ENCODE data around the gene ARG1. TPM values are rescaled to one million over a fixed set of nuclear protein-coding genes. Genes with fewer than 3 reads are reported as not detected.

ARG1 gene
- not detected in 2 replicates for total RNA-seq

GRCh38 chr6:131572686-131573415 is at the start of gene ARG1:
Gene ARG1, plus strand, starts transcription at chr6:131573226. Its CDS starts 57 bp downstream, at chr6:131573283.

DNA sequence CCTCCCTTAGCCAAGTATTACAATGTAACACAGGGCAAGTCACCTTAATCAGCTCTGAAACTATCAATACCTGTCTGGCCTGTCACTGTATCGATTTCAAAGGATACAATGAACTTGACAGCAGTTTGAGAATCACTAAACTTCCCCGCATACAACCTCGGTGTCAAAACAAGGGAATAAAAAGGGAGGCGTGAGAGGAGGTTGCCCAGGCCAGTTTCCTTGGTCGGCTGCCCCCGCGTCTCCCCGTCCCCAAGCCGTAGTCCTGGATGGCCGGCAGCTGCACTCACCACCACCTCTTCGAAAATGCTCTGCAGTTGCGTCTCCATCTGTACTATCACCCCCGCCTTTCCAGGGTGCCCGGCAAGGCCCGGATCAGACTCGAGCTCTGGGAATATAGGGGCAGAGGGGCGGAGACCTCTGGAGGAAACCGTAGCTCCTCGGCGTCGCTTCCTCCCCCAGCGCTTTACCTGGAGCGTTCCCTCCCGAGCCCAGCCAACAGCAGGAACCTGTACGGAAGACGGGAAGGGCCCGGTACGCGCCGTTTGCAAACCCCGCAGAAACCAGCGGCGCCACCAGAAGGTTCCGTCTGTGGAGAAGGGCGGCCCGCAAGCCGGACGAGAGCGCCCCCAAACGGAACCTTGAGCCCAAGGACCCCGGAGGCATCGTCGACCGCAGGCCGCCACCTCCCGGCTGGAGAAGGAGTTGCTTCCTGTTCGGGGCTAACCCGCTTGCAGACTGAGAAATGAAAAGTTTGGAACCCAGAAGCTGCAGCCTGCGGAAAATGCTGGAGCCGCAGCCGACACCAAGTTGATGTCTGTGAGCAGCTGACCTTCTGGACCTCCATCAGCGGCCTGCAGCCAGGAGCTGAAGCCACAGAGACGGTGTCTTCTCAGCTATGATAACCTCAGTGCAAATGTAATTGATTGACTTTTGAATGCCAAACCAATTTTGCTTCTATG is 55.0 kb downstream of the ARG1 start, which contains the start of gene MED23:
MED23 (minus strand) TSS at position 519 of the 959 bp plus-strand sequence; CDS start at position 326, 193 bp downstream.

Other genes starting within 250 kb of the ARG1 start
- gene MED23, start 55.0 kb downstream of the ARG1 start, total RNA-seq = 30.3 and 39.7 TPM in 2 replicates
- 0.15 and 0.33 TPM in 2 replicates for gene ENPP3, start 64.1 kb downstream of the ARG1 start, total RNA-seq
- not detected in 2 replicates for gene OR2A4, start 128.2 kb downstream of the ARG1 start, total RNA-seq
- gene CTAGE9, start 137.8 kb downstream of the ARG1 start, total RNA-seq = not detected in 2 replicates
- 18.0 and 42.0 TPM in 2 replicates for gene ENPP1, start 234.8 kb downstream of the ARG1 start, total RNA-seq